Body of pancreas (tissue), 4 donors: ENCODE data around the gene CDX2.

Experiments used
- CTCF ChIP-seq, 7 experiments: fragments of 450-650 bp in 4 of 7; fragments of 200-600 bp in 3 of 7; sonication (generic) in 3 of 7; IDR thresholded peaks; one replicate each; pipeline ENCODE4 v1.5.1; 2016 to 2019; ENCODE audit warnings: antibody characterized with exemption in 7 of 7
- POLR2A ChIP-seq, 3 donors: fragments of 450-650 bp; IDR thresholded peaks; one replicate each; pipeline ENCODE4 v1.6.1; 2016; ENCODE audit warnings: antibody characterized with exemption in 3 of 3, mild to moderate bottlenecking in 2 of 3

DNA sequence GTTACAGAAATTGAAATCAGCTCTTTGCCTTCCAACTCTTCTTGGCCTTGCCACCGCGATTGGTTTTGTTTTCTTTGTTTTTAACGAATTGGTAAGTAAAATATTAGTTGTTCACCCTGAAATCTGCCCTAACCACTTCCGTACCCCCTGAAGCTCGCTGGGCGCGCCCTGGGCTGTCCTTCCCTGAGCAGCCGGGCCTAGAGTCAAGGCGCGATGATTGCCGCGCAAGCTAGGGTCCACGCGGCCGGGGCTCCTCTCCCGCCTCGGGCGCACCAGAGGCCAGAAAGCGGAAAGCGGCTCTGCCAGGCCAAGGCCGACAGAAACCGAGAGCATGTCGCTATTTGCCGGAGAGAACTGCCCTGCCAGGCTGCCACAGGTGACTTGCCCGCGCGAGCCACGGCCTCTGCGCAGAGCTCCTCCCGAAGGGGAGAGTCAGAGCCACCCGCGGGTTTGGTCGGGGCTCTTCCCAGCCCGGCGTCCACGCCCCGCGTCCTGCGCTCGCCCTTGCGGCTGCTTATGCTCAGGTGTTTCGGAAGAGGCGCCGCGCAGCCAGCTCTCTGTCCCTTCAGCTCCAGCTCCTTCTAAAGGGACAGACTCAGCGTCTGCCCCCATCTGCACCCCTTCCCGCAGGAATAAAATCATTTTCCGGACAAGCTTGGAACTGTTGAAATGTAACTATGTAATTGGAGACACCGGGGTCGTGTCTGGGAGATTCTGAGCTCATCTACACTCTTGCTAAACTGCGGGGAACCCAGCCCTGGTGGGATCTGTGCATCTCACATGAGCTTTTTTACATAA lies 6.6 kb upstream of the CDX2 start:
- TF ChIP-seq CTCF (IDR thresholded peaks at IDR 0.05) (no peak), POLR2A (IDR thresholded peaks at IDR 0.05) (no peak)
